ENCODE data around the gene LLGL2. TPM values are rescaled to one million over a fixed set of nuclear protein-coding genes. Genes with fewer than 3 reads are reported as not detected.

LLGL2 gene
- total RNA-seq, 2 donors from 2014 or later = 113 to 251 TPM

DNA sequence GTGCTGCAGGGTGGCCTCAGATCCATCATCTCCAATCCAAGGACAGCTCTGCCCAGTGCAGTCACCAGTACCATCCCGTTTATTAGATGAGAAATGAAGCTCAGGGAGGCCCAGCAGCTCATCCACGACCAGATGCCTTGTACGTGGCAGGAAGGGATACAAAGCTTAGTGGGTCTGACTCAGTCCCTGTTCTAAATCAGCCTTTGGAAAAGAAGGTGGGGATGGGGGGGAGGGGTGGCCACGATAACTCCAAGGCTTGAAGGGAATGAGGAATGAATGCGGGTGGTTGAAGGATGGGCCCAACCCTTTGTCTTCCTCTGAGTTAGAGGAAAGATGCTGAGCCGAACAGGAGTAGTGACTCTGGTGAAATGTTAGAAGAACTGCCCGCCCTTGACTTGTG lies 25.8 kb downstream of the LLGL2 start:
- Histone ChIP-seq H3K4me1 (peaks cover 74% of the 10 kb centered on the region), H3K36me3 (replicated peaks in 1 of 2; ENCODE audit: insufficient read depth in 1 of 2, low read depth in 2 of 2) (no peaks in the 10 kb centered on the region)
- 73 to 76% methylated on average over 7 of the region's 7 CpGs for WGBS, 2 donors

DNA sequence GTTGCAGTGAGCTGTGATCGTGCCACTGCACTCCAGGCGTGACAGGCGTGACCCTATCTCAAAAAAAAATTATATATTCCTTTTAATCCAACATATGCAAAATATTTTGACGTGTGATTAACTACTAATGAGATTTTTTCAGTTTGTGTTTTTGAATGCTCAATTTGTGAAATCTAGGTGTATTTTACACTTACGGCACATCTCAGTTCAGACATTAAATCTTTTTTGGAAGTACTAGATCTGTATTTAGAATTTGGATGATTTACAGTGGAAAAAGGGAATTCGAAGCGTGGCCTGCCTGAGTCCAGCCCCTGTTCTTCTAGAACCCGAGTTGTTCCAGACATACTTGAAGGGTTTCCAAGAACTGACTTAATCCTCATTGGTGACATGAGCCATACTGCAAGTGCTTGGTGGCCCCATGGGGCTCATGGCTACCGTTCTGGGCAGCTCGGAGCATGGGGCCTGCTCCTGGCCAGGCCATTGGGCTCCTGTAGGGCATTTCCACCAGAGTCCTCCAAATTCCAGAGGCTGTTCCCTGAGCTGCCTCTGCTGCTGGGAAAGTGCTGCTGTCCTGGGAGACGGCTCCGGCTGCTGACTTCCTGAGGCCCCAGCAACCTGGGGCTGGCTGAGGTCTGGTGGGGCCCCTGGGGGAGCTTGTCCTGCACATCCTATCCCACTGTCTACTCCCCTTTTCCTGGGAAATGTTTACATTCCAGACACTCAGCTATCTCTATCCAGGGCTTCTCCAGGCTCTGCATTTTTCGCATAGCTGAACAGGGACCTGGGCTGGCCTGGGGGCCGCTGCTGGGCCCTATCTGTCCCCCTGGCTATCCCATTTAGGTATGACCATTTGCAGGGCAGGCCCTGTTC lies 27.2 kb downstream of the LLGL2 start:
- TF ChIP-seq POLR2A (IDR thresholded peaks at IDR 0.05) (no peak), CTCF (IDR thresholded peaks at IDR 0.05) (no peak)
- intact Hi-C loops (cut with DNase I) = no loop called here
- Histone ChIP-seq H3K4me3 (no peak overlapping the region), H3K27ac (peak overlapping the region in 2 of 4 donors; percentile 37 to 47), H3K36me3 (replicated peaks in 1 of 2; ENCODE audit: insufficient read depth in 1 of 2, low read depth in 2 of 2) (no peaks in the 10 kb centered on the region), H3K4me1 (peaks cover 74% of the 10 kb centered on the region), H3K9me3 (no peaks in the 10 kb centered on the region), H3K27me3 (no peaks in the 10 kb centered on the region)
- no peak for ATAC-seq
- 74 to 89% methylated on average over 14 of the region's 14 CpGs for WGBS, 2 donors
- no peak for DNase-seq

More for the DNA sequence above, 25.8 kb downstream of the LLGL2 start:
- TF ChIP-seq POLR2A (IDR thresholded peaks at IDR 0.05) = no peak
- TF ChIP-seq CTCF (IDR thresholded peaks at IDR 0.05) = no peak
- H3K9me3 ChIP-seq = no peaks in the 10 kb centered on the region
- DNase-seq (no peak), ATAC-seq (no peak)
- H3K27ac ChIP-seq = peak overlapping the region; percentile 65 to 98 (median 98)
- H3K27me3 ChIP-seq = no peaks in the 10 kb centered on the region
- H3K4me3 ChIP-seq = no peak overlapping the region
- intact Hi-C loops (cut with DNase I) = no loop called here

- WGBS, 2 donors = 79 to 81% methylated on average over 8 of the region's 8 CpGs
- TF ChIP-seq POLR2A (IDR thresholded peaks at IDR 0.05) (no peak), CTCF (IDR thresholded peaks at IDR 0.05) (no peak)
- Histone ChIP-seq H3K27ac (peak overlapping the region in 2 of 4 donors; percentile 37 to 47), H3K27me3 (no peaks in the 10 kb centered on the region), H3K4me3 (no peak overlapping the region), H3K4me1 (peaks cover 76% of the 10 kb centered on the region), H3K9me3 (no peaks in the 10 kb centered on the region), H3K36me3 (replicated peaks in 1 of 2; ENCODE audit: insufficient read depth in 1 of 2, low read depth in 2 of 2) (no peaks in the 10 kb centered on the region)
- intact Hi-C loops (cut with DNase I) = no loop called here
- ATAC-seq (no peak), DNase-seq (no peak)
Observed at GRCh38 chr17:75553295-75554110, 28.0 kb downstream of the LLGL2 start.

DNA sequence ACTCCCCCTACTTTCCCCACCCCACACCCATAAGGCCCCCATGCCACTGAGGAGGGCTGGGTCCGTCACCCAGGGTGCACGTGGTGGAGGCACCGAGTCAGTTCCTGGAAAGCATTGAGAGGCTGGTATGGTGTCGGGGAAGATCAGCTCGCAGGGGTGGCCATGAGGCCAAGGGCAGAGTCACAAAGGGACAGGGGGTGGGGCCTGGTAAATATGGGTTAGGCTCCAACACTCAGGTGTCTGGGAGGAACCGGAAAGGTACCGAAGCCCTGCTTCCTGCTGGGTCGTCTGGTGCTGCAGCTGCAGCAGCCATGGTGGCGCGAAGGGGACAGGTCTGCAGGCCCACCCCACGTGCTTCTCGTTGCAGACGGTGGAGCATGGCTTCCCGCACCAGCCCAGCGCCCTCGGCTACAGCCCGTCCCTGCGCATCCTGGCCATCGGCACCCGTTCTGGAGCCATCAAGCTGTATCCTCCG lies 30.2 kb downstream of the LLGL2 start:
- ATAC-seq (no peak), DNase-seq (no peak)
- WGBS, 2 donors = 69 to 83% methylated on average over 9 to 21 of the region's 21 CpGs
- Histone ChIP-seq H3K9me3 (no peaks in the 10 kb centered on the region), H3K36me3 (replicated peaks in 1 of 2; ENCODE audit: insufficient read depth in 1 of 2, low read depth in 2 of 2) (no peaks in the 10 kb centered on the region), H3K27me3 (no peaks in the 10 kb centered on the region), H3K4me3 (no peak overlapping the region), H3K4me1 (peaks cover 71% of the 10 kb centered on the region), H3K27ac (peak overlapping the region; percentile 23 to 90 (median 88))
- no peak for TF ChIP-seq CTCF (IDR thresholded peaks at IDR 0.05)
- no peak for TF ChIP-seq POLR2A (IDR thresholded peaks at IDR 0.05)
- intact Hi-C loops (cut with DNase I) = no loop called here
